Activated CD4-positive, alpha-beta memory T cell treated with anti-CD3 and anti-CD28 coated beads, Interleukin-2, amount 10 ng/mL, durations not matched to agents 7 days and 5 days (primary cell): ENCODE results near the gene CENPH. TPM values are rescaled to one million over a fixed set of nuclear protein-coding genes. Genes with fewer than 3 reads are reported as not detected.
A peak's percentile ranks its signal among the peaks of the same experiment; 100 is the strongest.
"Not testable (repeated sequence)": the region's sequence is repeated elsewhere in the genome, so short reads cannot be mapped to it uniquely, and the experiment has no call there.

Source experiments
- CTCF ChIA-PET: fragments of 350-600 bp; sonication (Branson Sonifier 250); formaldehyde crosslinking; loops from one replicate; lab custom pipeline; 2021; ENCODE audit warnings: antibody characterized with exemption, inconsistent platforms; lab: Charles Lee
- POLR2A ChIA-PET: fragments of 350-600 bp; sonication (Branson Sonifier 250); formaldehyde crosslinking; loops from one replicate; lab custom pipeline; 2021; ENCODE audit warnings: antibody characterized with exemption; lab: Charles Lee
- DNase-seq: peaks from one replicate; pipeline ENCODE4 v3.0.0-alpha.2; 2020
- H3K27ac Mint-ChIP-seq: one replicate; pipeline ENCODE4 v1.8.0; 2021; ENCODE audit warnings: mild to moderate bottlenecking, mixed read lengths
- H3K27me3 Mint-ChIP-seq: one replicate; pipeline ENCODE4 v1.8.0; 2021; ENCODE audit warnings: mixed read lengths
- H3K36me3 Mint-ChIP-seq: one replicate; pipeline ENCODE4 v1.8.0; 2021; ENCODE audit warnings: low read depth, mixed read lengths
- H3K4me1 Mint-ChIP-seq: one replicate; pipeline ENCODE4 v1.8.0; 2021; ENCODE audit warnings: mixed read lengths
- H3K4me3 Mint-ChIP-seq: one replicate; pipeline ENCODE4 v1.8.0; 2021; ENCODE audit warnings: mild to moderate bottlenecking, mixed read lengths
- H3K9me3 Mint-ChIP-seq: one replicate; pipeline ENCODE4 v1.8.0; 2021; ENCODE audit warnings: mixed read lengths
- total RNA-seq, 2 experiments: library from RNA; stranded (reverse); gene quantifications; one replicate each; pipeline ENCODE4 v1.2.3, GENCODE V29; 2021

CENPH gene, protein sequence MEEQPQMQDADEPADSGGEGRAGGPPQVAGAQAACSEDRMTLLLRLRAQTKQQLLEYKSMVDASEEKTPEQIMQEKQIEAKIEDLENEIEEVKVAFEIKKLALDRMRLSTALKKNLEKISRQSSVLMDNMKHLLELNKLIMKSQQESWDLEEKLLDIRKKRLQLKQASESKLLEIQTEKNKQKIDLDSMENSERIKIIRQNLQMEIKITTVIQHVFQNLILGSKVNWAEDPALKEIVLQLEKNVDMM
- total RNA-seq, result 10 to 100 TPM; 41.8 to 44.1 TPM

- ChIA-PET POLR2A (interaction anchor here (0.7 to 2.8 kb wide), 24 partner anchors 9 to 909 kb away, joined by 3 to 41 read pairs (median 5); partner anchors contain the start of genes CCDC125, CCNB1, CDK7 and RAD17), CTCF (interaction anchor here (0.8 to 2.2 kb wide), 11 partner anchors 11 to 183 kb away, joined by 3 to 13 read pairs (median 4); partner anchors contain the start of genes CCNB1, CDK7 and SLC30A5)
- H3K9me3 Mint-ChIP-seq, result no peaks in the 10 kb centered on the region
- no peaks in the 10 kb centered on the region for H3K27me3 Mint-ChIP-seq
- H3K4me3 Mint-ChIP-seq, result peak within 1 kb of the TSS; percentile 92
- peak; percentile 95 for DNase-seq
- H3K36me3 Mint-ChIP-seq, result peaks cover 8% of the 10 kb centered on the region
- H3K27ac Mint-ChIP-seq, result peak within 1 kb of the TSS; percentile 93
- peaks cover 17% of the 10 kb centered on the region for H3K4me1 Mint-ChIP-seq
These were observed at the start of gene CENPH for GRCh38 chr5:69189162-69190086. Gene CENPH, plus strand, starts transcription at chr5:69189583. Its CDS starts 52 bp downstream, at chr5:69189635.

DNA sequence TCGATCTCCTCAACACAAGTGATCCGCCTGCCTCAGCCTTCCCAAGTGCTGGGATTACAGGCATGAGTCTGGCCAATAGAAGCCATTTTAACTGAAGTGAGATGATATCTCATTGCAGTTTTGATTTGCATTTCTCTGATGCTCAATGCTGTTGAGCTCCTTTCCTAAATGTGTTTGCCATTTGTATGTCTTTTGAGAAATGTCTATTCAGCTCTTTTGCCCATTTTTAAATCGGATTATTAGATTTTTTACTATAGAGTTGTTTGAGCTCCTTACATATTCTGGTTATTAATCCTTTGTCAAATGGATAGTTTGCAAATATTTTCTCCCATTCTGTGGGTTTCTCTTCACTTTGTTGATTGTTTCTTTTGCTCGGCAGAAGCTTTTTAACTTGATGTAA is 49.1 kb upstream of the CENPH start:
- H3K36me3 Mint-ChIP-seq, H3K27me3 Mint-ChIP-seq, H3K27ac Mint-ChIP-seq, DNase-seq, H3K4me1 Mint-ChIP-seq, H3K4me3 Mint-ChIP-seq, POLR2A ChIA-PET: not testable (repeated sequence)
- CTCF ChIA-PET, result interaction anchor here (1.2 kb wide), 1 partner anchor 47 kb away, joined by 4 read pairs; no protein-coding TSS in a partner anchor
- peaks cover 10% of the 10 kb centered on the region for H3K9me3 Mint-ChIP-seq

GRCh38 chr5:69140827-69141226 is 48.6 kb upstream of the CENPH start:
- no peak for DNase-seq
- Mint-ChIP-seq H3K4me1 (no peaks in the 10 kb centered on the region), H3K9me3 (peaks cover 10% of the 10 kb centered on the region), H3K27me3 (no peaks in the 10 kb centered on the region), H3K27ac (no peak overlapping the region), H3K4me3 (no peak overlapping the region), H3K36me3 (peaks cover 2% of the 10 kb centered on the region)
- ChIA-PET CTCF (interaction anchor here (1.2 kb wide), 1 partner anchor 48 kb away, joined by 4 read pairs; no protein-coding TSS in a partner anchor), POLR2A (no interaction called here)

- H3K4me3 Mint-ChIP-seq, H3K9me3 Mint-ChIP-seq, DNase-seq, POLR2A ChIA-PET, H3K27ac Mint-ChIP-seq, CTCF ChIA-PET, H3K4me1 Mint-ChIP-seq, H3K36me3 Mint-ChIP-seq, H3K27me3 Mint-ChIP-seq: not testable (repeated sequence)
These were observed 40.8 kb upstream of the CENPH start for GRCh38 chr5:69148576-69148975.

DNA sequence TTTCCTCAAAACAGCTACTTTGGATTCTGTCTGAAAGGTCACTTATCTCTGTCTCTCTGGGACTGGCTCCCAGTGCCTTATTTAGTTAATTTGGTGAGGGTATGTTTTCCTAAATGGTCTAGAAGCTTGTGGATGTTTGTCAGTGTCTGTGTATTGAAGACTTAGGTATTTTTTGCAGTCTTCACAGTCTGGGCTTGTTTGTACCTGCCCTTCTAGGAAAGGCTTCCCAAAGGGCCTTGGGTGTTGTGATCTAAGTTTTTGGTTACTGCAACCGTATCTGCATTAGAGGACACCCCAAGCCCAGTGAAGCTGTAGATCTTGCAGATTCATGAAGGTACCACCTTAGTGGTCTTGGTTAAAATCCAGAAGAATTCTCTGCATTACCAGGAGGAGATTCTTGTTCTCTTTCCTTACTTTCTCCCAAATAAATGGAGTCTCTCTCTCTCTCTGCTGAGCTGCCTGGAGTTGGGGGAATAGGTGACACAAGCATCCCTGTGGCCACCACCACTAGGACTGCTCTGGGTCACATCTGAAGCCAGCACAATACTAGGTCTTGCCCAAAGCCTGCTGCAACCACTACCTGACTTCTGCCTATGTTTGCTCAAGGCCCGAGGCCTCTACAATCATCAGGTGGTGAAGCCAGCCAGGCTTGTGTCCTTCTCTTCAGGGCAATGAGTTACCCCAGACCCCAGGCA is 40.3 kb upstream of the CENPH start:
- H3K9me3 Mint-ChIP-seq, result no peaks in the 10 kb centered on the region
- H3K27ac Mint-ChIP-seq, result no peak overlapping the region
- no peak overlapping the region for H3K4me3 Mint-ChIP-seq
- no peaks in the 10 kb centered on the region for H3K4me1 Mint-ChIP-seq
- DNase-seq, result no peak
- ChIA-PET POLR2A (no interaction called here), CTCF (no interaction called here)
- H3K36me3 Mint-ChIP-seq, result no peaks in the 10 kb centered on the region
- no peaks in the 10 kb centered on the region for H3K27me3 Mint-ChIP-seq

DNA sequence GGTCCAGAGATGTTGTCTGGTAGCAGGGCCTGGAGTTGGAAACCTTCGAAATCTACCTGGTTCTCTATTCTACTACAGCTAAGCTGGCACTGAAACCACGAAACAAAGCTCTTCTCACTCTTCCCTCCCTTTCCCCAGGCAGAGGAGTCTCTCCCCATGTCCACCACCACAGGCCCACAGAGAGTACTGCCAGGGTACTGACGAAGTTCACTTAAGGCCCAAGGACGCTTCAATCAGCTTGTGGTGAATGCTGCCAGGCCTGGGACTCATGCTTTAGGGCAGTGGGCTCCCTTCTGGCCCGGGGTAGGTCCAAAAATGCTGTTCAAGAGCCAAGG is 39.7 kb upstream of the CENPH start:
- ChIA-PET POLR2A (no interaction called here), CTCF (no interaction called here)
- no peaks in the 10 kb centered on the region for H3K36me3 Mint-ChIP-seq
- no peak overlapping the region for H3K27ac Mint-ChIP-seq
- H3K4me1 Mint-ChIP-seq, result no peaks in the 10 kb centered on the region
- H3K9me3 Mint-ChIP-seq, result no peaks in the 10 kb centered on the region
- no peak for DNase-seq
- no peak overlapping the region for H3K4me3 Mint-ChIP-seq
- H3K27me3 Mint-ChIP-seq, result no peaks in the 10 kb centered on the region

DNA sequence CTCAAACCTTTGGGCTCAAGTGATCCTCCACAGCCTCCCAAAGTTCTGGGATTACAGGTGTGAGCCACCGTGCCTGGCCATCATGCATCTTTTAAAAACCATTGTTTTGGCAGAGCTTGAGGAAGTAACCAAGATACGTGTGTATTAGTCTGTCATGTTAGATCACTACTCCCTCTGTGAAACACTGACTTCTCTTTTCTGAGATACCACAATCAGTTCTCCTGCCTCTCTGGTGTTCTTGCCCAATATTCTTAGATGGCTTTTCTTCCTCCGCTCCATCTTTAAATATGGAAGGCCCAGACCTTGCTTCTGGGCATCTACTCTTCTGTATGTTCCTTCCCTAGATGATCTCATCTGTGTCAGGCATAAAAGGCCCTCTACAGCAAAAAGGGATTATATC is 36.7 kb upstream of the CENPH start:
- Mint-ChIP-seq H3K4me1 (no peaks in the 10 kb centered on the region), H3K27me3 (no peaks in the 10 kb centered on the region), H3K27ac (no peak overlapping the region), H3K4me3 (no peak overlapping the region), H3K36me3 (no peaks in the 10 kb centered on the region), H3K9me3 (no peaks in the 10 kb centered on the region)
- POLR2A ChIA-PET, result no interaction called here
- CTCF ChIA-PET, result interaction anchor here (0.6 kb wide), 1 partner anchor 59 kb away, joined by 3 read pairs; the partner anchor contains the start of gene SLC30A5
- DNase-seq, result no peak

- DNase-seq, result no peak
- Mint-ChIP-seq H3K4me1 (no peaks in the 10 kb centered on the region), H3K36me3 (no peaks in the 10 kb centered on the region), H3K27me3 (no peaks in the 10 kb centered on the region), H3K4me3 (no peak overlapping the region), H3K9me3 (no peaks in the 10 kb centered on the region), H3K27ac (no peak overlapping the region)
- POLR2A ChIA-PET, result interaction anchor here (1.5 kb wide), 1 partner anchor 10 kb away, joined by 4 read pairs; no protein-coding TSS in a partner anchor
- CTCF ChIA-PET, result interaction anchor here (1.2 kb wide), 1 partner anchor 63 kb away, joined by 3 read pairs; no protein-coding TSS in a partner anchor
These were observed 32.9 kb upstream of the CENPH start for GRCh38 chr5:69156456-69156855.

DNA sequence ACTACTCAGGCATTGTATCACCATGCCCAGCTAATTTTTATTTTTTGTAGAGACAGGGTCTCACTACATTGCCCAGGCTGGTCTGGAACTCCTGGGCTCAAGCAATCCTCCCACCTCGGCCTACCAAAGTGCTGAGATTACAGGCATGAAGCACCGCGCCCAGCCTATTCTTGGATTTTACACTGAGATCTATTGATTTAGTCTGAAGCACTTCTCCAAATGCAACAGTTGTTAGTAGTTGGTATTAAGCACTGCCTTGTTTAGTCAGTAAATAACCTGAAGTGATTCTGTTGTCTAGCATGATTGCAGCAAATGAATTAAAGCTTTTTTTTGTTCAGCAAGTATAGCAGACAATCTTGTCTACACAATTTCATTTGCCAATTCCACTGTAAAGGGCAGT is 31.3 kb upstream of the CENPH start:
- DNase-seq, result no peak
- POLR2A ChIA-PET, result no interaction called here
- CTCF ChIA-PET, result no interaction called here
- H3K4me1 Mint-ChIP-seq, result no peaks in the 10 kb centered on the region
- H3K36me3 Mint-ChIP-seq, result no peaks in the 10 kb centered on the region
- H3K4me3 Mint-ChIP-seq, result no peak overlapping the region
- no peaks in the 10 kb centered on the region for H3K27me3 Mint-ChIP-seq
- no peaks in the 10 kb centered on the region for H3K9me3 Mint-ChIP-seq
- no peak overlapping the region for H3K27ac Mint-ChIP-seq

DNA sequence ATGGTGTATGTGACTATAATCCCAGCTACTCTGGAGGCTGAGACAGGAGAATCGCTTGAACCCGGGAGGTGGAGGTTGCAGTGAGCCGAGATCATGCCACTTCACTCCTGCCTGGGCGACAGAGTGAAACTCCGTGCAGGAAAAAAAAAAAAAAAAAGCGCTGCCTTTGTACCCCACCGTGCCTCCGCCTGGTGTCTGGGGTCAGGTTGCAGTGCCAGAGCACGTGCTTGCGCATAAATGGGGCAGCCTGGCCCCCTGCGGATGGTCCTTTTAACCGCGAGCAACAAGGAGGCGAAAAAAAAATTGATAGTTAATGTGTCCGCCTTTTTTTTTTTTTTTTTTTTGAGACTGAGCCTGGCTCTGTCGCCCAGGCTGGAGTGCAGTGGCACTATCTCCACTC is 28.7 kb upstream of the CENPH start:
- Mint-ChIP-seq H3K4me1 (peaks cover under 1% of the 10 kb centered on the region), H3K36me3 (no peaks in the 10 kb centered on the region), H3K27ac (no peak overlapping the region), H3K27me3 (no peaks in the 10 kb centered on the region), H3K9me3 (no peaks in the 10 kb centered on the region), H3K4me3 (no peak overlapping the region)
- ChIA-PET POLR2A (no interaction called here), CTCF (interaction anchor here (0.9 kb wide), 1 partner anchor 67 kb away, joined by 3 read pairs; no protein-coding TSS in a partner anchor)
- no peak for DNase-seq

GRCh38 chr5:69166686-69167492 is 22.5 kb upstream of the CENPH start, which contains the start of gene CCNB1:
Gene CCNB1, plus strand, starts transcription at chr5:69167150. Its CDS starts 113 bp downstream, at chr5:69167263.
- no peaks in the 10 kb centered on the region for H3K27me3 Mint-ChIP-seq
- CTCF ChIA-PET, result interaction anchor here (0.5 to 2.9 kb wide), 3 partner anchors 23 to 73 kb away, joined by 3 to 20 read pairs (median 9); partner anchors contain the start of genes CENPH and SLC30A5
- POLR2A ChIA-PET, result interaction anchor here (0.6 to 4.0 kb wide), 14 partner anchors 10 to 928 kb away, joined by 3 to 41 read pairs (median 5); partner anchors contain the start of genes AK6, CCDC125, CDK7 and CENPH
- H3K27ac Mint-ChIP-seq, result peak within 1 kb of the TSS; percentile 85
- H3K9me3 Mint-ChIP-seq, result no peaks in the 10 kb centered on the region
- peak within 1 kb of the TSS; percentile 94 for H3K4me3 Mint-ChIP-seq
- peaks cover 50% of the 10 kb centered on the region for H3K4me1 Mint-ChIP-seq
- H3K36me3 Mint-ChIP-seq, result peaks cover 48% of the 10 kb centered on the region
- peak; percentile 99 for DNase-seq
